NCI-H2227 treated with DMSO at 0.1 percent for 48 hours (cell line): ENCODE measurements around the gene PREB.
"Not testable (repeated sequence)": the region's sequence is repeated elsewhere in the genome, so short reads cannot be mapped to it uniquely, and the experiment has no call there.

Experiments
- DNase-seq: peaks from one replicate; lab custom pipeline; 2025; lab: John Stamatoyannopoulos, UW

Gene PREB

GRCh38 chr2:27133905-27134780 lies at the start of gene PREB:
PREB (minus strand) TSS chr2:27134636; CDS start chr2:27134421, 215 bp downstream.
- peak; percentile 96 for DNase-seq

- no peak for DNase-seq
Observed at GRCh38 chr2:27184115-27184514, 49.7 kb upstream of the PREB start.

GRCh38 chr2:27182346-27182745 lies 47.9 kb upstream of the PREB start:
- DNase-seq: no peak

DNA sequence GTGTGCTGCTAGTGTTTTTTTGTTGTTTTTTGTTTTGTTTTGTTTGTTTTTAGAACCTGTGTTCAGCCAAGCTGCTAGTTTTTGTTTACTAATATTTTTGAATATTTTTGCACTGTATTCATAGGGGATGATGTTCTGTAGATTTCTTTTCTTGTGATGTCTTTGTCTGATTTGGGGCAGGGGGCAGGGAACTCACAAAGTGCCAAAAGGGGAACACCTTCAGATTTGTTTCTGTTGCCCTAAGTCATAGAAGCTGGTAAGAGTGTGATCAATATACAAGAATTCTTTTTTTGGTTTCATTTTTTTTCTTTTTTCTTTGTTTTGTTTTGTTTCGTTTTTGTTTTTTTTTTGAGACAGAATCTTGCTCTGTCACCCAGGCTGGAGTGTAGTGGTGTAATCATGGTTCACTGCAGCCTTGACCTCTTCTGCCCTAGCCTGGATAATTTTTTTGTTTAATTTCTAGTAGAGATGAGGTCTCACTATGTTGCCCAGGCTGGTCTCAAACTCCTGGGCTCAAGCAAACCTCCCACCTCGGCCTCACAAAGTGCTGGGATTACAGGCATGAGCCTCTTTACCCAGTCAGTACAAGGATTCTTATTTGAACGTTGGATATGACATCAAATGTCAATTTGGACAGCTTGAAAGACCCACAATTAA lies 45.0 kb upstream of the PREB start:
- no peak for DNase-seq

GRCh38 chr2:27178469-27178868 lies 44.0 kb upstream of the PREB start:
- no peak for DNase-seq

- DNase-seq: no peak
Observed at GRCh38 chr2:27177441-27178351, 43.3 kb upstream of the PREB start.

DNA sequence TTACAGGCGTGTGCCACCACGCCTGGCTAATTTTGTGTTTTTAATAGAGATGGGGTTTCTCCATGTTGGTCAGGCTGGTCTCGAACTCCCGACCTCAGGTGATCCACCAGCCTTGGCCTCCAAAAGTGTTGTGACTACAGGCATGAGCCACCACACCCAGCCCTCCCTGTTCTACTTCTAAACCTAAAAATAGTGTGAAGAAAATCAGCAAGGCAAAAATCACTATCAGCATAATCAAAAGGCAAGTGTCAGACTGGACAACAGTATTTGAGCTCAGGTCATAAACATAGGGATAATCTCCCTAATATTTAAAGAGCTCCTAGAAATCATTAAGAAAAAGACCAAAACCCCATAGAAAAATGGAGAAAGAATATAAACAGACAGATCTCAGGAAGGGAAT lies 41.3 kb upstream of the PREB start:
- not testable (repeated sequence) for DNase-seq

- no peak for DNase-seq
Observed at GRCh38 chr2:27175330-27175729, 40.9 kb upstream of the PREB start.

GRCh38 chr2:27174638-27175037 lies 40.2 kb upstream of the PREB start:
- DNase-seq: peak; percentile 14

DNA sequence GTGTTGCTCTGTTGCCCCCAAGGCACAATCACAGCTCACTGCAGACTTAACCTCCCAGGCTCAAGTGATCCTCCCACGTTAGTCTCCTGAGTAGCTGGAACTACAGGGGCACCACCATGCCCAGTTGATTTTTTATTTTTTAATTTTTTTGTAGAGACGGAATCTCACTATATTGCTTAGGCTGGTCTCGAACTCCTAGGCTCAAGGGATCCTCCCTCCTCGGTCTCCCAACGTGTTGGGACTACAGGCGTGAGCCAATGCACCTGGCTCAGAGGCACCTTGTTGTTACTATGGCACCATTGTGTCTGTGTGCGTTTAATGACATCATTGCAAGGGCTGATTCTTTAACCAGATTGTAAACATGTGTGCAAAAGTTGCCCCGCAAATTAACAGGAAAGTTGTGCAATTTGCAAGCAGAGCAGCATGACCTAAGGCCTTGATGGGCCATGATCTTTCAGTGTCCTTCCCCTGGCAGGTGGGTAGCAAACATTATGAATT lies 37.0 kb upstream of the PREB start:
- DNase-seq: no peak

DNA sequence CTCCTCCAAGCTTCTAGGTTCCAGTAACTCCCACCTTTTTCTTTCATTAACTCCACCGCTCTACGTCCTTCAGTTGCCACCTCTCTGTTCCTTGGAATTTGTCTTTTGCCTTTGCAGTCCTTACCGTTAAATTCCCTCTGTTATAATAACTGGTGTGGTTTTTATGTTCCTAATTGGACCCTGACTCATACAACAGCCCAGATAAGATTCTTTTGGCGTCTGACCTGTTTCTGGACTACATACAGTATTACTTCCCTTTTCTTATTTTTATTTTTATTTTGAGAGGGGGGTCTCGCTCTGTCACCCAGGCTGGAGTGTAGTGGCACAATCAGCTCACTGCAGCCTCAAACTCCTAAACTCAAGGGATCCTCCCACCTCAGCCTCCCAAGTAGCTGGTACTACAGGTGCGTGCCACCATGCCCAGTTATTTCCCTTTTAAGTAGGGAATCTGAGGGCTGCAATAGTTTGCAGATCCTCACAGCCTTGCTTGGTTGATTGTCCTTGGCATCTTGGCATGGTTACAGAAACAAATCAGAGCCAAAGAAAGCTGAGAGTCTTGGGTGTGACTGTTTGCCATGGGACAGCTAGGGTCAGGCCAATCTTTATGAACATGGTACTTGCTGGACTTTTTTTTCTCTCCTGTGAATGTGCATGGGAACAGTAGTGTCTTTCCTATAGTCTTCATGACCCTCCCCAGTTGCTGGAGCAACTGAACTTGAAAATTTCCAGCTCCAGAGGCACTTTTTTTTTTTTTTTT lies 36.3 kb upstream of the PREB start:
- no peak for DNase-seq

GRCh38 chr2:27164960-27165763 lies 30.7 kb upstream of the PREB start:
- DNase-seq: no peak

- DNase-seq: no peak
Observed at GRCh38 chr2:27162151-27163121, 28.0 kb upstream of the PREB start.

GRCh38 chr2:27160191-27160590 lies 25.8 kb upstream of the PREB start:
- no peak for DNase-seq

DNA sequence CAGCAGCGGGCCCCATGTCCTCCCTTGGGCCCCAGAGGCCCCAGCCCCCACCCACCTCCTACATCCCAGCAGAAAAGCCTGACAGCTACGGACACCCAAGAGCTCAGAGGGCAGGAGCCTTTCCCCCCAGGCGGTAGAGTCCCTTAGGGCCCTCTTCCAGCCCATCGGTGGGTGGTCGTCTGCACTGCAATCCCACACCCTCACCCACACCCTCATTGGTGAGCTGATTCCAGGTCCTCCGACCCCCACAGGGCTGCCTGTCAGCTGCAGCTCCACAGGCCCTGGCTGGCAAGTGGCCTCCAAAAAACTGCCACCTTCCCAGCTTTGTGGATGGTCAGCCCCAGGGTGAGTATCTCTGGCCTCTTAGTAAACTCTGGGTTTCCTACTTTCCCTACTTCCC lies 24.8 kb upstream of the PREB start:
- DNase-seq: no peak

DNA sequence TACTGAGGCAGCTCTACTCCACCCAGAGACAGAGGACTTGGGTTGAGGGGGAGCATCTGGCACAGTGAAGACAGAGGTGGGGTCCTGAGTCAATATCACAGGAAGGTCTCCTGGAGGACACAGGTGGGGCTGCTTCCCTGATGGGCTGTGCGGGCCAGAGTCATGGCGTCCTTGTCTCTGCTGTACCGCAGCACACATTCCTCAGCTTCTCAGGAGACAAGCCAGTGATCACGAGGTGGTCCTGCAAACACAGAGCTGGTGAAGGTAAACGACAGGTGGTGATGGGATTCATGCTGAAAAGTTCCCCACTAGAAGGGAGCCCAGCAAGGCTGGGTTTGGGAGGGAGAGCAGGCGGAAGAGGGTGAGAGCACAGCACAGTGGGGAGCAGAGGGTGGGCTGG lies 24.0 kb upstream of the PREB start:
- no peak for DNase-seq

GRCh38 chr2:27155069-27155520 lies 20.7 kb upstream of the PREB start:
- no peak for DNase-seq

DNA sequence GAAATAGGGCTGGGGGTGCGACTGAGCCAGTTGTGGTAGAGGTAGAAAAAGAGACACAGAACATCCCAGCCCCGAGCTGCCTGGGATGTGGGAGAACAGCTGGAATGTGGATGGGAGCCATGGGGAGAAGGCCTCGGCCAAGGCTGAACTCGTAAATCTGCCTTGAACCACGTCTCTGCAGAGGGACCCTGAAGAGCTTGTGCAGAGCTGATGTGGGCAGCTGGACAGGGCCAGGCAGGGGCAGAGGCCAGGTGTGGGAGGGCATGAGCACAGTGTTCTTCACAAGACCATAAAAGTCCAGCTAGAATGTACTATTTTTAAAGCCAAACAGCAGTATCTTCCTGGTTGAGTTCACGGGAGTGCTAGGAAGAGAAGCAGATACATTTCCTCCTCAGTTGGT lies 20.1 kb upstream of the PREB start:
- no peak for DNase-seq

- DNase-seq: no peak
Observed at GRCh38 chr2:27152796-27153464, 18.5 kb upstream of the PREB start.
